ENCODE measurements around the gene GAST. TPM values are rescaled to one million over a fixed set of nuclear protein-coding genes. Genes with fewer than 3 reads are reported as not detected.
A peak's percentile ranks its signal among the peaks of the same experiment; 100 is the strongest.

The GAST gene
- total RNA-seq, 1 experiment from 2014 or later: not detected

- WGBS (ENCODE audit: extremely low coverage, insufficient read length, low lambda C conversion rate): no CpG with 5 or more reads among the region's 7 CpGs
- DNase-seq: no peak
Observed at GRCh38 chr17:41695134-41695661, 16.9 kb upstream of the GAST start.

More at GRCh38 chr17:41695134-41695661, 16.9 kb upstream of the GAST start:
- Mint-ChIP-seq H3K27ac (peak overlapping the region in 1 of 3 experiments; percentile 88; a peak in 2 of 7 replicates), H3K27me3 (ENCODE audit: low read depth) (peaks cover 10% of the 10 kb centered on the region), H3K4me3 (no peak overlapping the region), H3K9me3 (no peaks in the 10 kb centered on the region; a peak in 1 of 5 replicates), H3K4me1 (peaks cover 8 to 14% of the 10 kb centered on the region in 2 experiments; a peak in 2 of 4 replicates), H3K36me3 (ENCODE audit: insufficient read depth in 1 of 3, low read depth in 3 of 3) (peaks cover 24 to 41% (median 29%) of the 10 kb centered on the region in 3 experiments)
- H2AFZ ChIP-seq (ENCODE audit: low read length): no peak overlapping the region
- no peaks in the 10 kb centered on the region for H3K23me2 ChIP-seq (ENCODE audit: insufficient read length, low read depth, low read length, poor library complexity, severe bottlenecking)
- no peaks in the 10 kb centered on the region for H3K79me2 ChIP-seq (ENCODE audit: insufficient read depth, low read length)
- no peak overlapping the region for H4K91ac ChIP-seq (ENCODE audit: insufficient read length, low read depth, low read length)
- no peak overlapping the region for H3K56ac ChIP-seq (ENCODE audit: insufficient read length, low read depth, low read length)
- H2AK5ac ChIP-seq (ENCODE audit: insufficient read length, low read length): no peak overlapping the region
- H3K4me1 ChIP-seq (ENCODE audit: insufficient read depth, low read length): no peaks in the 10 kb centered on the region
- H2BK12ac ChIP-seq (ENCODE audit: insufficient read length, low read depth, low read length): no peak overlapping the region
- no peak overlapping the region for H2BK20ac ChIP-seq (ENCODE audit: low read depth, low read length, poor library complexity, severe bottlenecking)
- no peak overlapping the region for H2BK5ac ChIP-seq (ENCODE audit: insufficient read length, low read length)
- no peak overlapping the region for H3K9ac ChIP-seq (ENCODE audit: extremely low read depth, insufficient read length, low read length)
- H3K27ac ChIP-seq (ENCODE audit: insufficient read length, low read depth, low read length): no peak overlapping the region
- no peak overlapping the region for H3K4ac ChIP-seq (ENCODE audit: low read depth, low read length)
- no peak overlapping the region for H3K18ac ChIP-seq (ENCODE audit: insufficient read length, low read depth, low read length)
- H3K4me2 ChIP-seq (ENCODE audit: insufficient read depth, insufficient read length, low read length): no peak overlapping the region
- no peak overlapping the region for H3T11ph ChIP-seq (ENCODE audit: low read length)
- H3K23ac ChIP-seq (ENCODE audit: insufficient read length, low read depth, low read length): no peak overlapping the region
- H3K27me3 ChIP-seq (ENCODE audit: insufficient read depth, low read length): no peaks in the 10 kb centered on the region
- no peak overlapping the region for H4K8ac ChIP-seq (replicated peaks; ENCODE audit: insufficient read length, low read depth, low read length)
- H2BK120ac ChIP-seq (ENCODE audit: low read depth, low read length, poor library complexity, severe bottlenecking): no peak overlapping the region
- H4K5ac ChIP-seq (ENCODE audit: insufficient read length, low read depth, low read length): no peak overlapping the region
- no peak overlapping the region for H3K14ac ChIP-seq (ENCODE audit: insufficient read depth, low read length)
- no peaks in the 10 kb centered on the region for H3K9me3 ChIP-seq (ENCODE audit: control insufficient read depth, low read depth, low read length)
- TF ChIP-seq CTCF (conservative IDR thresholded peaks at IDR 0.05): no peak
- H4K20me1 ChIP-seq (ENCODE audit: control insufficient read depth, insufficient read depth, insufficient read length): no peaks in the 10 kb centered on the region
- no peak overlapping the region for H2BK15ac ChIP-seq (ENCODE audit: low read depth, low read length)
- H3K79me1 ChIP-seq (ENCODE audit: insufficient read depth, low read depth, low read length, poor library complexity, severe bottlenecking): no peaks in the 10 kb centered on the region
